Measurements from ENCODE around the gene RNF135.
"Not testable (repeated sequence)": the region's sequence is repeated elsewhere in the genome, so short reads cannot be mapped to it uniquely, and the experiment has no call there.

The RNF135 gene

GRCh38 chr17:30954046-30954830 lies 16.6 kb upstream of the RNF135 start:
- peak; percentile 49 for DNase-seq (ENCODE audit: low spot score)

GRCh38 chr17:30956764-30957374 lies 14.0 kb upstream of the RNF135 start:
- no peak for DNase-seq (ENCODE audit: low spot score)

- DNase-seq (ENCODE audit: low spot score), result no peak
Observed at GRCh38 chr17:30957741-30958140, 13.1 kb upstream of the RNF135 start.

- no peak for DNase-seq (ENCODE audit: low spot score)
Observed at GRCh38 chr17:30958187-30958586, 12.7 kb upstream of the RNF135 start.

- no peak for DNase-seq (ENCODE audit: low spot score)
Observed at GRCh38 chr17:30961209-30962188, 9.3 kb upstream of the RNF135 start.

GRCh38 chr17:30964312-30964711 lies 6.5 kb upstream of the RNF135 start:
- DNase-seq (ENCODE audit: low spot score), result not testable (repeated sequence)

- no peak for DNase-seq (ENCODE audit: low spot score)
Observed at GRCh38 chr17:30964876-30965275, 6.0 kb upstream of the RNF135 start.

- DNase-seq (ENCODE audit: low spot score), result no peak
Observed at GRCh38 chr17:30965686-30966085, 5.2 kb upstream of the RNF135 start.

- DNase-seq (ENCODE audit: low spot score), result not testable (repeated sequence)
Observed at GRCh38 chr17:30967911-30968310, 2.9 kb upstream of the RNF135 start.

GRCh38 chr17:30969989-30970830 lies 629 bp upstream of the RNF135 start:
- no peak for DNase-seq (ENCODE audit: low spot score)

GRCh38 chr17:30975042-30975820 lies 4.4 kb downstream of the RNF135 start:
- no peak for DNase-seq (ENCODE audit: low spot score)

- not testable (repeated sequence) for DNase-seq (ENCODE audit: low spot score)
Observed at GRCh38 chr17:30979919-30980318, 9.1 kb downstream of the RNF135 start.

- DNase-seq (ENCODE audit: low spot score), result no peak
Observed at GRCh38 chr17:30981531-30982519, 11.0 kb downstream of the RNF135 start.

GRCh38 chr17:30982855-30983254 lies 12.0 kb downstream of the RNF135 start:
- no peak for DNase-seq (ENCODE audit: low spot score)

- no peak for DNase-seq (ENCODE audit: low spot score)
Observed at GRCh38 chr17:30990458-30990857, 19.6 kb downstream of the RNF135 start.

GRCh38 chr17:30992551-30992950 lies 21.7 kb downstream of the RNF135 start:
- no peak for DNase-seq (ENCODE audit: low spot score)

GRCh38 chr17:30995347-30995746 lies 24.5 kb downstream of the RNF135 start:
- DNase-seq (ENCODE audit: low spot score), result no peak

- no peak for DNase-seq (ENCODE audit: low spot score)
Observed at GRCh38 chr17:30996486-30996885, 25.6 kb downstream of the RNF135 start.

- no peak for DNase-seq (ENCODE audit: low spot score)
Observed at GRCh38 chr17:30997270-30997669, 26.4 kb downstream of the RNF135 start.
